Measurements from ENCODE around the gene C1orf74. TPM values are rescaled to one million over a fixed set of nuclear protein-coding genes. Genes with fewer than 3 reads are reported as not detected.

C1orf74 gene
- total and polyA plus RNA-seq, 4 donors, result 0.82 to 1.8 (median 1.1) TPM

GRCh38 chr1:209805875-209806760 lies 21.8 kb upstream of the C1orf74 start, which contains the start of gene IRF6:
TSS of gene IRF6 (minus strand) at chr1:209806142. CDS start at chr1:209801413, 4,729 bp downstream.
- Histone ChIP-seq H3K9me3 (ENCODE audit: control insufficient read depth in 4 of 4, low read length in 3 of 4) (no peaks in the 10 kb centered on the region), H3K36me3 (ENCODE audit: control insufficient read depth in 4 of 4, insufficient read depth in 3 of 4, low read depth in 1 of 4, low read length in 3 of 4) (no peaks in the 10 kb centered on the region), H3K27ac (ENCODE audit: low read depth in 1 of 2, low read length in 2 of 2) (peak within 1 kb of the TSS; percentile 52 to 78), H3K4me1 (ENCODE audit: control insufficient read depth in 4 of 4, insufficient read depth in 4 of 4, low read length in 3 of 4) (peaks cover 1 to 37% (median 20%) of the 10 kb centered on the region in 4 donors), H3K27me3 (ENCODE audit: control insufficient read depth in 4 of 4, insufficient read depth in 4 of 4, low read length in 3 of 4) (no peaks in the 10 kb centered on the region), H3K9ac (ENCODE audit: low read depth in 1 of 2, low read length in 2 of 2) (peak within 1 kb of the TSS; percentile 39 to 45), H3K4me3 (ENCODE audit: low read depth in 1 of 3, low read length in 3 of 3) (peak within 1 kb of the TSS; percentile 59 to 83 (median 65))
- TF ChIP-seq FOXA2 (IDR thresholded peaks at IDR 0.05) (no peak), SP1 (IDR thresholded peaks at IDR 0.05) (peak; percentile 56), YY1 (IDR thresholded peaks at IDR 0.05) (peak; percentile 40)
- DNase-seq (ENCODE audit: low spot score), result peak; percentile 84
- WGBS, result 5% methylated on average over 46 of the region's 46 CpGs

DNA sequence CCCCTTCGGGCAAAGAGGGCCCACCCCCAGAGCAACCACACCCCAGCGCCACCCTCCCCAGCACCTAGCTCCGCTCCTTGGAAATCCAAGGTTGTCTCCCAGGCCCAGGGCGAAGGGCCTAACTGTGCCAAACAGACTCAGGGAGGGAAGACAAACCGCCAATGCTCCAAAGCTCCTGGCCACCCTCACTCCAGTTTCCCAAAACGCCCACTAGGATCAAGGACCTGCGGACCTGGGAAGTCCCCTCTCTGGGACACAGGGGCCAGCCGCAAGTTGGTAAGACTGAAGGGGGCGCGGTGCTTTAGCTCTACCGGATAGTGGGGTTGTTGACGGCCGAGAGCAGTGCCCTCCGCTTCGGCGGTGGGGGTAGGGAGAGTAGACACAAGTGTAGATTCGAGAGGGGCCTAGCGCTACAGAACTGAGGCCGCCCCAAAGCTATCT lies 21.0 kb upstream of the C1orf74 start:
- H3K27me3 ChIP-seq (ENCODE audit: control insufficient read depth in 4 of 4, insufficient read depth in 4 of 4, low read length in 3 of 4), result no peaks in the 10 kb centered on the region
- peaks cover 1 to 44% (median 25%) of the 10 kb centered on the region in 4 donors for H3K4me1 ChIP-seq (ENCODE audit: control insufficient read depth in 4 of 4, insufficient read depth in 4 of 4, low read length in 3 of 4)
- H3K27ac ChIP-seq (ENCODE audit: low read depth in 1 of 2, low read length in 2 of 2), result peak overlapping the region; percentile 52 to 78
- peak overlapping the region; percentile 59 to 83 (median 65) for H3K4me3 ChIP-seq (ENCODE audit: low read depth in 1 of 3, low read length in 3 of 3)
- TF ChIP-seq NR2F2 (IDR thresholded peaks at IDR 0.05) (no peak), FOXA2 (IDR thresholded peaks at IDR 0.05) (no peak), GABPA (IDR thresholded peaks at IDR 0.05 in 1 of 2, conservative IDR thresholded peaks at IDR 0.05 in 1 of 2) (no peak), JUND (IDR thresholded peaks at IDR 0.05) (no peak), HNF4A (conservative IDR thresholded peaks at IDR 0.05) (no peak), RAD21 (IDR thresholded peaks at IDR 0.05) (no peak), YY1 (IDR thresholded peaks at IDR 0.05) (no peak), HNF4G (IDR thresholded peaks at IDR 0.05) (no peak)
- TF ChIP-seq, protein P1, sequence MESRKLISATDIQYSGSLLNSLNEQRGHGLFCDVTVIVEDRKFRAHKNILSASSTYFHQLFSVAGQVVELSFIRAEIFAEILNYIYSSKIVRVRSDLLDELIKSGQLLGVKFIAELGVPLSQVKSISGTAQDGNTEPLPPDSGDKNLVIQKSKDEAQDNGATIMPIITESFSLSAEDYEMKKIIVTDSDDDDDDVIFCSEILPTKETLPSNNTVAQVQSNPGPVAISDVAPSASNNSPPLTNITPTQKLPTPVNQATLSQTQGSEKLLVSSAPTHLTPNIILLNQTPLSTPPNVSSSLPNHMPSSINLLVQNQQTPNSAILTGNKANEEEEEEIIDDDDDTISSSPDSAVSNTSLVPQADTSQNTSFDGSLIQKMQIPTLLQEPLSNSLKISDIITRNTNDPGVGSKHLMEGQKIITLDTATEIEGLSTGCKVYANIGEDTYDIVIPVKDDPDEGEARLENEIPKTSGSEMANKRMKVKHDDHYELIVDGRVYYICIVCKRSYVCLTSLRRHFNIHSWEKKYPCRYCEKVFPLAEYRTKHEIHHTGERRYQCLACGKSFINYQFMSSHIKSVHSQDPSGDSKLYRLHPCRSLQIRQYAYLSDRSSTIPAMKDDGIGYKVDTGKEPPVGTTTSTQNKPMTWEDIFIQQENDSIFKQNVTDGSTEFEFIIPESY (IDR thresholded peaks at IDR 0.05), result no peak
- TF ChIP-seq, protein P2, sequence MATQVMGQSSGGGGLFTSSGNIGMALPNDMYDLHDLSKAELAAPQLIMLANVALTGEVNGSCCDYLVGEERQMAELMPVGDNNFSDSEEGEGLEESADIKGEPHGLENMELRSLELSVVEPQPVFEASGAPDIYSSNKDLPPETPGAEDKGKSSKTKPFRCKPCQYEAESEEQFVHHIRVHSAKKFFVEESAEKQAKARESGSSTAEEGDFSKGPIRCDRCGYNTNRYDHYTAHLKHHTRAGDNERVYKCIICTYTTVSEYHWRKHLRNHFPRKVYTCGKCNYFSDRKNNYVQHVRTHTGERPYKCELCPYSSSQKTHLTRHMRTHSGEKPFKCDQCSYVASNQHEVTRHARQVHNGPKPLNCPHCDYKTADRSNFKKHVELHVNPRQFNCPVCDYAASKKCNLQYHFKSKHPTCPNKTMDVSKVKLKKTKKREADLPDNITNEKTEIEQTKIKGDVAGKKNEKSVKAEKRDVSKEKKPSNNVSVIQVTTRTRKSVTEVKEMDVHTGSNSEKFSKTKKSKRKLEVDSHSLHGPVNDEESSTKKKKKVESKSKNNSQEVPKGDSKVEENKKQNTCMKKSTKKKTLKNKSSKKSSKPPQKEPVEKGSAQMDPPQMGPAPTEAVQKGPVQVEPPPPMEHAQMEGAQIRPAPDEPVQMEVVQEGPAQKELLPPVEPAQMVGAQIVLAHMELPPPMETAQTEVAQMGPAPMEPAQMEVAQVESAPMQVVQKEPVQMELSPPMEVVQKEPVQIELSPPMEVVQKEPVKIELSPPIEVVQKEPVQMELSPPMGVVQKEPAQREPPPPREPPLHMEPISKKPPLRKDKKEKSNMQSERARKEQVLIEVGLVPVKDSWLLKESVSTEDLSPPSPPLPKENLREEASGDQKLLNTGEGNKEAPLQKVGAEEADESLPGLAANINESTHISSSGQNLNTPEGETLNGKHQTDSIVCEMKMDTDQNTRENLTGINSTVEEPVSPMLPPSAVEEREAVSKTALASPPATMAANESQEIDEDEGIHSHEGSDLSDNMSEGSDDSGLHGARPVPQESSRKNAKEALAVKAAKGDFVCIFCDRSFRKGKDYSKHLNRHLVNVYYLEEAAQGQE (IDR thresholded peaks at IDR 0.05), result no peak
- no peaks in the 10 kb centered on the region for H3K36me3 ChIP-seq (ENCODE audit: control insufficient read depth in 4 of 4, insufficient read depth in 3 of 4, low read depth in 1 of 4, low read length in 3 of 4)
- no peak for DNase-seq (ENCODE audit: low spot score)
- H3K9ac ChIP-seq (ENCODE audit: low read depth in 1 of 2, low read length in 2 of 2), result peak overlapping the region in 1 of 2 donors; percentile 8
- H3K9me3 ChIP-seq (ENCODE audit: control insufficient read depth in 4 of 4, low read length in 3 of 4), result no peaks in the 10 kb centered on the region
- WGBS, result 37% methylated on average over 19 of the region's 19 CpGs
